Stimulated activated CD8-positive, alpha-beta memory T cell treated with anti-CD3 and anti-CD28 coated beads, Interleukin-12 subunit alpha, Interleukin-12 subunit beta, amount 100 ng/mL, for 1 hour (primary cell): ENCODE data around the gene TRAPPC10.
"Not testable (repeated sequence)": the region's sequence is repeated elsewhere in the genome, so short reads cannot be mapped to it uniquely, and the experiment has no call there.

Experiments used
- DNase-seq: peaks from one replicate; pipeline ENCODE4 v3.0.0-alpha.2; 2020; ENCODE audit warnings: low read depth

TRAPPC10 gene

DNA sequence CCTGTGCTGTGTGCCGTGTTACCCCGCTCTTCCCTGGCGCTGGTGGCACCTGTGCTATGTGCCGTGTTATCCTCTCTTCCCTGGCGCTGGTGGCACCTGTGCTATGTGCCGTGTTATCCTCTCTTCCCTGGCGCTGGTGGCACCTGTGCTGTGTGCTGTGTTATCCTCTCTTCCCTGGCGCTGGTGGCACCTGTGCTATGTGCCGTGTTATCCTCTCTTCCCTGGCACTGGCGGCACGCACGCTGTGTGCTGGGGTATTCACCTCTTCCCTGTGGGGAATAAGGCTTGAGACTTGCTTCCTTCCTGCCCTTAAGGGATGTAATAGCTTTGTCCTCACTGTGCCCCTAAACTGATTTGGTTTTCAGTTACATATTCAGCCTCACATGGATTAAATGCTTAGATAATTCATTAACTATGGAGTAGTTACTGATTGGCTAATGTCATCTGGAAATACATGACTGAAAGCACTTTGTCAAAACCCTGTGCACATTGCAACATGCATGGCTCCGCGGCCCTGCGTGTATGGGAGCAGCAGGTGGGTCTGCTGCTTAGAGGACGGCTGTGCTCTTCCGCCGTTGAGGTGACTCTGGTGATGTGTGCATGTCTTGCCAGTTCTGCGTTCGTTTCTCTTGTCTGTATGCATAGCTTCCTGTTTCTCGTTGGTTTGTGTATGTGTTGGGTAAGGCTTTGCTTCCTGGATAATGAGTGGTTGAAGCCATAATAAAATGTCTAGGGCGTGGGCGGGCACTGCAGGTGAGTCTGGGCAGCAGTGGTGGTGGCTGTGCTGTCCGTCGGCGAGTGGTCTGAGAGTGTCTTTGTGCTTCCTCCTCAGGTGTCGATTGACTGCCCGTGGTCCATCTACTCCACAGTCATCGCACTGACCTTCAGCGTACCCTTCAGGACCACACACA, 77.1 kb downstream of the TRAPPC10 start:
- DNase-seq, result no peak

DNA sequence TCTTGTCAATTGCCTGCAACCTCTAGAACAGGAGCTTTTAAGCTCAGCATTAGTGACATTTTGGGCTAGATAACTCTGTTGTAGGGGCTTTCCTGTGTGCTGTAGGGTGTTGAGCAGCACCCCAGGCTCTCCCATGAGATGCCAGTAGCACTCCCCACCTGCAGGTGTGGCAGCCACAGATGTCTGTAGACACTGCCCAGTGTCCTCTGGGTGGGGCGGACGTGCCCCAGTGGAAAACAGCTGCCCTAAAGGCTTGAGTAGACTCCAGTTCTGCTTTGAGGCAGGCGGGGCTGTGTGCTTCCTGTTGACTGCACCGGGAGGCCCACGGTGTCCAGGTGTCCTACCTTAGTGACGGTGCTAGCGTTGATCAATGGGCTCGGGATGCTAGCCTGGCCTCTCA, 78.2 kb downstream of the TRAPPC10 start:
- DNase-seq, result no peak

DNA sequence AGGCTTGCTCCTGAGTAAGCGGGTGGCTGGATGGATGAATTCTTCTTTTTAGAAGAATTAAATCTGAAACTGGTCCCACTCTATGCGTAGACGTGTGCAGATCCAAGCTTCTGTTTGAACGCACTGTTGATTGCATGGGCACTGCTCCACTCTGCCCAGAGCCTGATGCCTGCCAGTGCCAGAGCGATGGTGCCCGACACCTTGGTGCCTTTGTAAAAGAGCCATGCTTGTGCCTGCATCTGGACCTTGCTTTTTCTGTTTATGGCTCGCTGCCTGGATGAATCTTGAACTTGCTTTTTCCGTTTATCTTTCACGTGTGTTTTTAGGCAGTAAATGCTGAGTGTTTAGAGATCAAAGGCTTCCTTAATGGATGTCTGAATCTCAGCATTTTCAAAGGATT, 80.1 kb downstream of the TRAPPC10 start:
- no peak for DNase-seq

DNA sequence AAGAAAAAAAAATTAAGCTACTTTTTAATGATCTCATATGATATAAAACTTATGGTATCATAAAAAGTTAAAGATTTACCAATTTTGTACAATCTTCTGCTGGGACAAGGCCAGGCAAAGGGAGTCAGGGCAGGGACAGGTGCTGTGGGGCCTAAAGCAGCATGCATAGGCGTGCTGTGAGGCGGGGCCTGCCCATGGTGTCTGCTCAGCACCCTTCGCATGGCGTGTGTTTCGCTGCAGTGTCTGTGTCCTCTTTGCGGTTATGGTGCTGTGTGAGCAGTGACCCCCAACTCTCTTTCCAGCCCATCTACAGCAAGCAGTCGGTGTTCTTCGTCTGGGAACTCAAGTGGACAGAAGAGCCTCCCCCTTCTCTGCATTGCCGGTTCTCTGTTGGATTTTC, 81.7 kb downstream of the TRAPPC10 start:
- DNase-seq, result no peak

DNA sequence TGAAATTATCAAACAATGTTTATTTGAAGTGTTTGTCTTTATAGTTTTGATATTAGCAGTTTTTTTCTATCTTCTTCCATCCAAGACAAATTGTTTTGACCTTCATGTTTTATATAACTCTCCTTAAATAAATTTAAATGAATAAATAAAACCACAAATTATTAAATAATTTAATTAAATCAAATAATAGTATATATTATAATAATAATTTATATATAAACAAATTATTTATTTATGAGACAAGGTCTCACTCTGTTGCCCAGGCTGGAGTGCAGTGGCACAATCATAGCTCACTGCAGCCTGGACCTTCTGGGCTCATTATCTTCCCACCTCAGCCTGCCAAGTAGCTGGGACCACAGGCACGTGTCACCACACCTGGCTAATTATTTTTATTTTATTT, 82.7 kb downstream of the TRAPPC10 start:
- DNase-seq, result no peak

DNA sequence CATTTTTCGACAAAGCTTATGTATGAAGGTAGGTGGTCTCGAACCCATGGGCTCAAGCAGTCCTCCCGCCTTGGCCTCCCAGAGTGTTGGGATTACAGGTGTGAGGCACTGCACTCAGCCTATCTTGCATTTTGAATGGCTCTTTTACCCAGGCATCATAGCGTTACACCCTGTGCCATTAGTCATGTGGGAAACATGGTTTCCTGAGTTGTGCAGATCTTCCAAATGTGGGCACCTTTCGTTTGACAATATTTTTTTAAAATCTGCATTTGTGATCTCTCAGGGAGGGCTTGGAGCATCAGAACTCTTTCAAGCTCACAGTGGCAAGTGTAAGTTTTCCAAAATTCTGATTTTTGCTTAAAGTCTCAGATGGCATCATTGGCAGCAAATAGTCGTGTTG, 86.4 kb downstream of the TRAPPC10 start:
- DNase-seq, result not testable (repeated sequence)

DNA sequence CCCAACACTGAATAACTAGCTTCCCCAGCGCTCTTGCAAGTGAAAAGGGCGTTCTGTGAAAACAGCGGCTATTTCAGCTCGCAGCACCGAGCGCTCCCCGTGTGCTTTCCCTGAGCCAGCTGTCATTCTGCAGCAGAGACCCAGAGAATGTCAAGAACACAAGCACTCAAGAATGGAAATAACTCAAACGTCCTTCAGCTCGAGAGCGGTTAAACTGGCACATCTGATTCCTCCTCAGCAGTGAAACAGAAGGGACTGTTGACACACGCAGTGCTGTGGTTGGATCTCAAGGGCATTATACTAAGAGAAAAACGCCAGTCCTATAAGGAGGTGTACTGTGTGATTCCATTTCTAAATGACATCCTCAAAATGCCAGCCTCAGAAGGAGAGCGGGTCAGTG, 86.9 kb downstream of the TRAPPC10 start:
- not testable (repeated sequence) for DNase-seq

DNA sequence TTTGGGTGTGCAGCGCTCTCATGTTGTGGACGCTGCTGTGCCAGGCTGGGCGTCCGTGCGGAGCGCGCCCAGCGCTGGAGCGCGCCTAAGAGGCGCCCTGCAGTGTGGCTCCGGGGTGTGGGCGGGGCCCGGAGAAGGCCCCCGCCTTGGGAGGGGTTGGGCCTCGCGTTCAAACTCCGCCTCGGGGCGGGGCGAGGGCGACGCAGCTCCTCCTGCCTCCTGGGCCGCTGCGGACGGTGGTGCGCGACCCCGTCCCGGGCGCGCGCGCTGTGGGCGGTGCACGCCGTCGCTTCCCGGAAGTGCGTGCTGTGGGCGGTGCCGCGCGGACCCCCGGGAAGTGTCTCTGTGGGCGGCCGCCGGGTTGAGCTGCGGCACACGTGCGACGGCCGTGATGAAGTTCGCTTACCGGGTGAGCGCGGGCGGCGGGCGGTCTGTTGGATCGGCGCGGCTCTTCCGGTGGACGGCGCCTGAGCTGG, 95.0 kb downstream of the TRAPPC10 start, which contains the start of gene PWP2:
Gene PWP2, plus strand, starts transcription at position 374 of the 476 bp plus-strand sequence. Its CDS starts 18 bp downstream, at position 392.
- DNase-seq, result not testable (repeated sequence)

DNA sequence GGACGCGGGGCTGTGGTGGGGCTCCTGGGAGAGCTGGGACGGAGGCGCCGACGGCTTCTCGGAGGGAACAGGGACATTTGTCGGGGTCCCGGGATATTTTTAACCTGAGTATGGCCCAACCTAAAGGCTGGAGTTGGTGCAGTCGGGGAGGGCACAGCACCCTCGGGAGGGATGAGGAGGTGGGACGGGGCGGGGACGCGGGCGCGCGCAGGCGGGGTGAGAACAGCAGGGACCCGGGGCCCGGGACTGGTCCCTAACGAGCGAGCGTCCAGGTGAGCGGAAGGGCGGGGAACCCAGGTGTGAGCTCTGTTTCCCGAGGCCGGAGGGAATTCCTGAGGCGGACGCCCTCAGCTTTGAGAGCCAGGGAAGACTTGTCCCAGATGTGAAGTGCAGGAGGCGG, 95.5 kb downstream of the TRAPPC10 start:
- DNase-seq, result not testable (repeated sequence)

DNA sequence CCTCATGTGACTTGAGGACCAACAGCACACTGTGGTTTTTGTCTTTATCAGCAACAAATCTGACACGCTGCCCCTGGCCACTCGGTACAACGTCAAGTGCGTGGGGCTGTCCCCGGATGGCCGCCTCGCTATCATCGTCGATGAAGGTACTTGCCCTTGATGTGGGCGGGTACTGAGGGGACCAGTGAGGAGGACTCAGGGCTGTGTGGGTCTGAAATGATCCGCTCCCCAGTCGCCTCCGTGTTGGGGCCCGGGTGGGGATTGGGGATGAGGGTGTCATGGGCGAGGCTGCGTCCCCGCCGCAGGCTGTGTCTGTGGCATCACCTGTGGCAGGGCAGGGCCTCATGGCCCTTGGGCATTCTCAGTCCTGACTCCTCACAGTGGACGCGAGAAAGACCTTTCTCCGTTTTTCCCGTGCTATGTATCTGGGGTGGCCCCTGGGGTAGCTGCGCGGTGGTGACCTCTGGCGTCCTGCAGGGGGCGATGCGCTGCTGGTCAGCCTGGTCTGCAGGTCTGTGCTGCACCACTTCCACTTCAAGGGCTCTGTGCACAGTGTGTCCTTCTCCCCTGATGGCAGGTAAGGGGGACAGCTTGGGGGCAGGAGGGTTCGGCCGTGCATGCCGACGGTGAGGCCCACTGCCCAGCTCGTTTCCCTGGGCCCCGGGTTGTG, 101.7 kb downstream of the TRAPPC10 start:
- not testable (repeated sequence) for DNase-seq

DNA sequence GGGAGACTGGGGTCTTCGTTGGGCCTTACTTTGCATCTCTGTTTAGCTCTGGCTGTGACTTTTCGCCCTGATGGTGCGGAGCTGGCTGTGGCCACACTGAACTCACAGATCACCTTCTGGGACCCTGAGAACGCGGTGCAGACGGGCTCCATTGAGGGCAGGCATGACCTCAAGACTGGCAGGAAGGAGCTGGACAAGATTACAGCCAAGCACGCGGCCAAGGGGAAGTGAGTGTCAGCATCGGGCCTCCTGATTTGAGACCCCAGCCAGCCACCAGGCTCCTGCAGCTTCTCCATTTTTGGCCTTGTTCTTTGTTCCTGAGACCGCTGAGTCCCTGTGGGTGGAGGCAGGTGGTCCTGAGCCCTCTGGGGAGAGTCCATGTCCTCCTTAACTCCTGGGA, 110.0 kb downstream of the TRAPPC10 start:
- DNase-seq, result not testable (repeated sequence)

DNA sequence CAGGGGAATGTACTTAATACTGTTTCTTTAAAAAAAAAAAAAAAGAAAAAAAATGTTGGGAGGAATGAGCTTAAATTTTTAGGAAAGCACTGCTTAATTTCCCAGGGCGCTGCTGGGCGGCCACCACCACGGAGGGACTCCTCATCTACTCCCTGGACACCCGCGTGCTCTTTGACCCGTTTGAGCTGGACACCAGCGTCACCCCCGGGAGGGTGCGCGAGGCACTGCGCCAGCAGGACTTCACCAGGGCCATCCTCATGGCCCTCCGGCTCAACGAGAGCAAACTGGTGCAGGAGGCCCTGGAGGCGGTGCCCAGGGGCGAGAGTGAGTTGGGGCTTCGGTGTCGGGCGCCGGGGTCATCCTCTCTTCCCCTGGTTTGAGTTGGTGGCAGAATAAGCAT, 115.7 kb downstream of the TRAPPC10 start:
- not testable (repeated sequence) for DNase-seq

DNA sequence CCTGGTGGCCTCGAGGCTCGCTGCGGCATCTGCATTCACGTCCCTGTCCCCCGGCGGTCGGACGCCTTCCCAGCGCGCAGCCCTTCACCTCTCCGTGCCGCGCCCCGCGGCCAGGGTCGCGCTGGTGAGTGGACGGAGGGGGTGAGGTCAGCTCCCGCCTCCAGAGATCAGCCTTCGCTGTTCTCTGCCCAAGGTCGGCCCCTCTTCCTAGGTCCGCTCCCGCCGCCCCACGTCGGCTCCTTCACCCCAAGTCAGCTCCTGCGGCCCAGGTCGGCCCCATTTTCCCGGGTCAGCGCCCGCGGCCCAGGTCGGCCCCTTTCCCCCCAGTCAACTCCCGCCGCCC, 121.6 kb downstream of the TRAPPC10 start:
- not testable (repeated sequence) for DNase-seq

DNA sequence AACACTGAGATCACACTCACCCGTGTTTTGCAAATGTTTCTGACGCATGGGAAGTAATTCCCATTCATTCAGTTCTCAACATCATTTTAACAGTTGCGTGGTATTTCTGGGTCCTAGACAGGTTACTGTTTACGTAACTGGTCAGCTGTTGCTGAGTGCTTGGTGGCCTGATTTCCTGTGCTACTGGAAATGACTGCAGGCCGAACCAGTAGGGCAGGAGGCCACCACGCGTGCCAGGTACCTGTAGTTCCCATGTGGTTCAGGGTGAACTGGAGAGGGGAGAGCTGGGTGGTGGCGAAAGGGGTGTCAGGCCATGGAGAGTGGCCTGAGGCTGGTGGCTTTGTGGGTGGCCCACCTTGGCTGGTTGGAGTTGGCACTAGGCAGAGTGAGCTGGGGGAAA, 122.6 kb downstream of the TRAPPC10 start:
- not testable (repeated sequence) for DNase-seq

DNA sequence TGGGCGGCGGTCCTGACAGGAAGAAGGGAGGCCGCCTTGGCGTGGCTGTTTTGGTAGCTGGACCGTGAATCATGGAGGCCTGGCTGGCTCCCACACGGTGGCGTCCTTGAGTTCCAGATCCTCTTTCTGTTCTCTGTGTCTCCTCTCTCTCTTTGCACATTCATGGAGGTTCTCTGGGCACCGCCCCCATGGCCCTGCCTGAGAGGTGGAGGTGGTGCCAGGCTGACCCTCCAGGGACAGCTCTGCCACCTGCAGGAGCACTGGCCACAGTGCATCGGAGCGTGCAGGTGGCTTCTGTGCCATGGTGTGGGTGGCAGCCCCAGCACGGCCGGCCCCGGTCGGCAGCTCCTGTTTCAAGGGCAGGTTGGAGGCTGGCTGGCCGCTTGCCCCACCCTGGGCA, 125.9 kb downstream of the TRAPPC10 start:
- DNase-seq, result not testable (repeated sequence)

DNA sequence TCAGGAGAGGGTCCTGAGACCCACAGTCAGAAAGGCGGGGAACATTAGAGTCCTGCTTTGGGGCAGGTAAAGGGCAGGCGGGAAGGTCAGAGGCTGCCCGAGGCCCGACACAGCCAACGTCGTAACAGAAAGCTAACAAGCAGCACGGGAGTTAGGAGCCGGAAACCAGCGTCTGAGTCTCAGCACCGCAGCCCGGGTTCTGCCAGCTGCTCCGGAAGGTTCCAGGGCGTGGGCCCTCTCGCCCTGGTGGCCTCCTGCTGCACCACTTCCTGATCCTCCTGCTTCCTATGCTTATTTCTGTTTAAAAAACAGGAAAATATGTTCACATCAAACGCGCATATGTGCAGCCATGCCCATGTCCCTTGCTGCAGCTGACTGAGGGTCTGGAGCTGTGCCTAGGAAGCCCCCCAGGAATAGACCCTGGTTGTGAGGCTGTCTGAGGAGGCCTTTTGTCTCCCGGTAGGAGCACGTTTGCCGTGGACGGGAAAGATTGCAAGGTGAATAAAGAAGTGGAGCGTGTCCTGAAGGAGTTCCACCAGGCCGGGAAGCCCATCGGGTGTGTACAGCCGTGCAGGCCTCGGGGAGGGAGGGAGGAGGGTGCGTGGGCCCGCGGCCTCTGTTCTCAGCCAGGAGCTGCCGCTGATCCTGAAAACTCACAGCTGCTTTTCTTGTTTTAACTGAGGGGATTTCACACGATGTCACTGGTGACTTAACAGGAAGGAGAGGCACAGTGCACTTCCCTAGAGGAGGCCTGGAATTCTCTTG, 127.9 kb downstream of the TRAPPC10 start:
- DNase-seq, result not testable (repeated sequence)

DNA sequence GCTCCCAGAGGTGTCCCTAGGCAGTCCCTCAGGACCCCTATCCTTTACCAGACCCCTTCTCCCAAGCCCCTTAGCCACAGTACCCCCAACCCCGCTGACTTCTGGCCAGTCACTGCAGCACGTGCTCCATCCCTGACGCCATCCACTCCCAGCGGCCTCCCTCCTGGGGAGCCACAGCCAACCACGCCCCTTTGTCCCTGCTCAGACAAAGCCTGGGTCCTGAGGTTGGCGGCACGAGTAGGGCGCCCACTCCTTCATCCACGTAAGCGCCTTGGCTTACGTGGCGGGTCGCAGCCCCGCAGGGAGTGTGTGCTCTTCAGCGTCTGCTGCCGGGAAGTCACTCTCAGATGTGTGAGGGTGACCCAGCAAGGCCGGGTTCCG, 128.4 kb downstream of the TRAPPC10 start:
- not testable (repeated sequence) for DNase-seq

DNA sequence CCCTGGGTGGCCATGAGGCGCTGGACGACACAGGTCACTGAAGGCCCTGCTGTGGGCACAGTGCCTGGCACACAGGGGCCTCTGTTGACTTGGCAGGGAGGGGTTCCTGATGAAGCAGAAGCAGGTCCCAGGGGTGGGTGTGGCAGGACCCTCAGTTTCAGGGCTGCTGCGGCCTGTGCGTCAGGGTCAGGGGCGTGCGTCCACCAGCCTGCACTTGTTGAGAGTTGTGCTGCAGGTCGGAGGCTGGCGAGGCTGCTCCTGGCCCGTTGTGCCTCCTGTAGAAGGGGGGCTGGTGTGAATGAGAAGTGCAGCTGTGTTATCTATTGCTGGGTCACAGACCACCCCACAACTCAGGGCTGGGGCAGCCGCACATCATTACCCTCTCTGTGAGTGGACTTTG, 130.4 kb downstream of the TRAPPC10 start:
- not testable (repeated sequence) for DNase-seq

DNA sequence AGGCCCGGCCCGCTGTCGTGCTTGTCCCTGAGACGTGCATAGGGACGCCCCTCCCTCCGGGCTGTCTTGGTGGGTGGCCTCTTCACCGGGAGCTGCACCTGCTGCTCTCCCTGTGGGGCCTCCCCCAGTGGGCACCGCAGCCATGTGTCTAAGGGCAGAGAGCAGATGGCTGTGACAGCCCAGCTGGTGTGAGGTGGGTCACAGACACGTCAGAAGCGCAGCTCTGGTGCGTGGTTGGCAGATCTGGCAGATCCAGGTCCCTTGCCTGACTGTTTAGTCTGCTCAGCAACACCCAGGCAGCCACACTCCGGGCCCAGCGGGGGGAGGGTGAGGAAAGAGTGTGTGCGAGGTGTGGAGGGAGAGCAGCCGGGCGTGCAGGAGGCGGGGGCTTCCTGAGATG, 131.3 kb downstream of the TRAPPC10 start:
- not testable (repeated sequence) for DNase-seq

DNA sequence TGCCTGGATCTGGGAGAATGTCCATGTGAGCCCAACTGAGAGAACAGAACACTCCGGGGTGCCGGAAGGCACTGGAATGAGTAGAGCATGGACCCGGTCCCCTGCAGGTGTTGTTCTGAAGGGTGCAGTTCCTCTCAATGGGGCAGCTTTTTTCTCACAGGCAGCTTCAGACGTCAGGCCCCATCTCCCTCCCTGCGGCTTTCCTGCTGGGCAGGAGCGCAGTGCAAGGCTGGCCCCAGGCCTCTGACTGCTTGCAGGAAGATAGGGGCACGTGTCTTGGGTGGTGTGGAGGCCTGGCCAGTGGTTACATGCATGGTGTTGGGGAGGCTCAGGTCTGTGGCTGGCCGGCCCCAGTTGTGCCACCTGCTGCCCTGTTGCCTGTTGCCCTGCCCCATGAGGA, 131.9 kb downstream of the TRAPPC10 start:
- not testable (repeated sequence) for DNase-seq

DNA sequence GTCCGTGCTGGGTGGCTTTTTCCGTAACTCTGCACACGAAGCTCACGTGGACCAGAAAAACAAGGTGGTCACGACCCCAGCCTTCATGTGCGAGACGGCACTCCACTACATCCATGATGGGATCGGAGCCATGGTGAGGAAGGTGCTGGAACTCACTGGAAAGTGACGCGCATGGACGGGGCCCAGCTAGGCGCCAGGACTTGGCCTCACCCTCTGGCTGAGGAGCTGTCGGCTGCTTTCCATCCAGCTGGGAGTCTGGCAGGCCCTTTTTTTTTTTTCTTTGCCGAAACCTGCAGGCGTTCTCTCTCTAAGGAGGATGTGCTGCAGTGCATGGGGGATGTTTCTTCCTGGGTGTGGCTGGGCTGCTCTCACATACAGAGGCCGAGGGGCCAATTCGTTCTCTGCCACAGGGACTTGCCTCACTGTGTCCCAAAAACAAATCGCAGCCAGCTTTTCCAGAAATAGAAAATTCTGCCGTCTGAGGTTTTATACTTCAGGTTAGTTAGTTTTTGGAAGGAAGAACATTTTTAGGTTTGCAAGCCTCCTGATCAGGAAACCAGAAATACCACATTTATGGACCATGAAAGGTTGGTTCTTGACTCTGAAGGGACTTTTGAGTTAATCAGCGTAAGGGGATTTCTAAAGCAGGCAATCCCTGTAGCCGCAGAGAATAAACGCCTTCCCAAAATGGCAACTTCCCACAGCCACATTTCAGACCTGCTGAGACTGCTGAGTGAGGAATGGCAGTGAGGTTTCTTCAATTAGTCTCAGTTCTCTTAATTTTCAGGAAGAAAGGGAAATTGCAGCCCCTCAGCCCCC, 132.9 kb downstream of the TRAPPC10 start:
- DNase-seq, result not testable (repeated sequence)
